Measurements from ENCODE around the gene COL17A1. TPM values are rescaled to one million over a fixed set of nuclear protein-coding genes. Genes with fewer than 3 reads are reported as not detected.

The COL17A1 gene
- total RNA-seq, 1 donor = under 0.01 TPM

DNA sequence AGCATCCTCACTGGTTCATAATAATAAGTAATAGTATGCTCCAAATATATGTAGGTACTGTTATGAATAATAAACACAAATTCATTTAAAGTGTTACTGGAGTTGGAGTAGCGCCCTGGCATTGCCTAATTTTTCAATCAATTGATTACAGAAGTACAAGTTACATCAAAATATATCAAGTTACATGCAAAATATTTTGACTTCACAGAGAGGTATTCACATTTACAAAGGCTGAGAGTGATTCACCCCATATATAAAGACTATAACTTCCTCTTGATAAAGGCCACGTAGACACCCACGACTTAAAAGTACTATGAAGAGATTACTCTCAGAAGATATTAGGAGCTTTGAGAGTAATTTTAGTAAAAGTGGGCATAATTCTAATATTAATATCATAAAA, 13.6 kb upstream of the COL17A1 start:
- no peak for DNase-seq (ENCODE audit: low read depth in 2 of 3, low spot score in 2 of 3)

DNA sequence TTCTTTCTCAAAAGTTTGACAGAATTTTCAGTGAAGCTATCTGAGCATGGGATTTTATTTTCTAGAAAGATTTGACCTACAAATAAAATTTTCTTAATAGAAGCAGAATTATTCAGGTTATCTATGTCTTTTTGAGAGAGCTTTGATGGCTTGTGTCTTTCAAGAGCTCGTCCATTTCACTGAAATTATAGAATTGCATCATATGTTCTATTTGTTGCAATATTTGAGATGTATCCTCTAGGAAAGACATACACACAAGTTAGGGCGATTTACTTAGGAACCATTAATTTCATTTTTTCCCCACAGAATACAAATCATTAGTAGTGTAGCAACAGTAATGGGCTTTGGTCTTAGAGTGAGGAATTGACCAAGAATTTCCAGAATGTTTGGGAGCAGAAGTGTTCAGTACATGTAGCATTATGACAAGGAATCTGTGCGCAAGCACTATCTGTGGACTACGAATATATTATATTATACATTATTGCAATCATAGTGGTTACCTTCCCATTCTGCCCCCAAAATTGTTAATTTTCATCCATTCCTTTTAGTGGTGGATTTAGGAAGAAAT, 12.8 kb upstream of the COL17A1 start:
- DNase-seq (ENCODE audit: low read depth in 2 of 3, low spot score in 2 of 3) = no peak

DNA sequence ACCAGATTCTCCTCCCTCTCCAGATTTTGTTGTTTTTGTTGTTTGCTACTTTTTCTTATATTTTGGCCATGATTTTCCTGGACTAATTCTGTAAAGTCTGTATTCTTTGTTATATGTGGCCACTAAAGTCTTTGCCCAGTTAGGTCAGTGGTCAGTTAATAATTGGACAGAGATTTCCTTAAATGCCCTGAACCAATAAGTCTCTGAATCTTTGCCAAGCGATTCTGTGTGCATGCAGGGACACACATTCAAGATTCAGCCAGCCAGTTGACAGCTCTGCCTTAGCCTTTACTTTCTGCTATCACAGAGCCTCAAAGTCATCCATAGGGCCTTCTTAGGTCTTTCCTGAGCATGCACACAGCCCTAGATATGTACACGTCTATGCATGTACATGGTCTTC, 11.0 kb upstream of the COL17A1 start:
- DNase-seq (ENCODE audit: low read depth in 2 of 3, low spot score in 2 of 3) = no peak

DNA sequence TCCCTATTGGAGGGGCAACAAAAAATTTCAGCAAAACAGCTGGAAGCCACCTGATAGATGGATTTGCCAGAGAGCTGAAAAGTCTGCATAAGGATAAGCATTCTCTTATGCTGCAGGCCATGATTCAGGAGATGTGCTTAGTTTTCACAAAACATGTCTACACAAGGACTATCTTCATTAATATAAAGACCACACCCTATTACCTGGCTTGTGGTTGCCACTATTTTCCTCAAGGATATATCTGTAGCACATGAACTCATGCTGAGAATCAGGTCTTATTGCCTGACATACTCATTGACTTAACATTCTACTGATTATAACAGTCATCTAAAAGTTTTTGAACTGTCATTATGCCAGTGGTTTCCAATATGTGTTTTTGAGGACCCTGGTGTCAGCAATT, 7.1 kb upstream of the COL17A1 start:
- DNase-seq (ENCODE audit: low read depth in 2 of 3, low spot score in 2 of 3) = no peak

DNA sequence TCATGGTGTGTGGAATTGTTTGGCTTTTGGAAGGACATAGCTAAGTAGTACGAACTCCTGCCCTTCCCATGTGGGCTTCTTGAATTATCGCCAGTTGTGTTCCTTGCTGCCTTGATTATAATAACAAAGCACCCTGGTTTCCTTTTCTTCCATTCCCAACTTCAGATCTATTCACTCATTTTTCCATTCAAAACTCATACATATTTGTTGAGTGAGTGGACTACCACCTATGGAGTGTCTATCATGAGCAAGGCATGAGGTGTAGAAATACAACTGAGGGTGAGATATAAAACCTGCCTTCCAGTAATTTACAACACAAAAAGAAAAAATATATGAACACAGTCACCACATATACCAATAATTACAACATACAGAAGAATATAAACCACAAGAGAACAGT, 4.9 kb upstream of the COL17A1 start:
- DNase-seq (ENCODE audit: low read depth in 2 of 3, low spot score in 2 of 3) = no peak

DNA sequence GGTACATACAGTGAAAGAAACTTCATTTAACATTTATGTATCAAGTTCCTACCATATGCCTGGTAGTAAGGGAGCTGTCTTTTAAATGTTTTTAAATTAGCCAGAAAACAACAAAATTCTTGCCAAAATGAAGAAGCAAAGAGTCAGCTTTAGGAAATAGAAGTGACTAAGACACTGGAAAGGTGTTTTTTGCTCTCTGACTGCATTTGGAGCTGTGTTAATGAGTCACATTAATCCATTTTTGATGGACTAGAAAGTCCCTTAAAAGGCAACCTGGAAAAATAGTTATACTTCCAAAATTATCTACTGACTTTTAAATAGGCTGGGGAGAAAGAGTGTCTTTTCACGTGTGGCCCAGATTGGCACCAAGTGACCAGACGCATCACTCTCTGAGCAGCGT, 3.9 kb upstream of the COL17A1 start:
- DNase-seq (ENCODE audit: low read depth in 2 of 3, low spot score in 2 of 3) = no peak

DNA sequence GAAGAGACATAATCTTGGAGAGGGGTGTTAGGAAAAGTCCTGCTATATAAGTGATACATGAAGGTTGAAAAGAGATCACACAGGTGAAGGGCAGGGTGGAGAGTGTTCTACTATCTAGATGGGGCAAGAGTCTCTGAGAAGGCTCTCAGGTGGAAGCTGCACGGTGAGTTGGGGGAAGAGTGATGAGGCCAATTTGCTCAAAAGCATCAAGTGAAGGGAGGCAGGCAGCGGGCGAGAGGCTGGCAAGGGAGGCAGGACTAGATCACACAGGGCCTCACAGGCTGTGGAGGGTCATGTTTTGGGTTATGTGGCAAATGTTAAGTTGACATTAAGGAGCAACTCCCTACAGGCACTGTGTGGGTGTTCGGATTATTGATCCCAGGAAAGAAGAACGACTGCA, 2.6 kb upstream of the COL17A1 start:
- no peak for DNase-seq (ENCODE audit: low read depth in 2 of 3, low spot score in 2 of 3)

DNA sequence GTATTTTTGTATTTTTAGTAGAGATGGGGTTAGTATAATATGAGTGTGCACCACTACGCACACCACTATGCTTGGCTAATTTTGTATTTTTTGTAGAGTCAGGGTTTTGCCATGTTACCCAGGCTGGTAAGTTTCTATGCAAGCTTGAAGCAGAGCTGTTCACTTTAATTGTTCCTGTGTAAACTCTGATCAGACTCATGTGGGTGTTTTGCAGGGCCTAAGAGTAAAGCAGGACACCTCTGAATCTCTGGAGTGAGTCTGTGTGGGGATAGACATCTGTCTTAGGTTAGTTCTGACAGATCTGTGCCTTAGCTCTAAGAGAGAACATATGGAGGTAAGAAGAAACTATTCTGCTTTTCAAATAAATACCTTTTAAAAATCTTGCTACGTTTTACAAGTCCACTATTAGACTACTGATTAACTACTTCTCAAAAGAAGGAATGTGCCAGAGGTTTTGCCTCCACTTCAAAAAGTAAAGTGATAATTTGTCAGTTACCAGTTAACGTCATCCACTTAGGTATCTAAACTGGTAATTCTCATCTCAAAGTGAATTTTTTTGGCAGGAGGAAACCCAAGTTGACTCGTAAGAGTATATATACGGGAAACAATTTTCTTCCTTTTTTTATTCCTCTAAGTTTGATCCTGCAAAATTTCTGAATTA, 1.1 kb downstream of the COL17A1 start:
- DNase-seq (ENCODE audit: low read depth in 2 of 3, low spot score in 2 of 3) = no peak

DNA sequence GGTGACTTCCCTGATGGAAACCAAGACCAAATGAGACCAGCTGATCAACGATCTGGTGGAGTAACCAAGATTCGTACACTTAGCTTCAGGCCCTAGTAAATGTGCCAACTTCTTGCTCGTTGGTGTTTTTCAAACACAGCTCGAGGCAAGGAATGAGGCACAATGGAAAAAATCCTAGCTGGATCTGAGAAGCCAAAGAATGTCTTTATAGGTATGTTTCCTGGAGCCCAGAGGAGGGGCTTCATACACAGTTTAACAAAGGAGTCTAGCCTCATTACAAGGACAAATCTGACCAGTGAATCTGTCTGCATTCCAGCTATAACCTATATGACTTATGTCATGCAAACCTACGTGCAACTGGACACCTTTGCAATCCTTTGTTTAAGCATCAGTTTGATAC, 3.7 kb downstream of the COL17A1 start:
- DNase-seq (ENCODE audit: low read depth in 2 of 3, low spot score in 2 of 3) = no peak

DNA sequence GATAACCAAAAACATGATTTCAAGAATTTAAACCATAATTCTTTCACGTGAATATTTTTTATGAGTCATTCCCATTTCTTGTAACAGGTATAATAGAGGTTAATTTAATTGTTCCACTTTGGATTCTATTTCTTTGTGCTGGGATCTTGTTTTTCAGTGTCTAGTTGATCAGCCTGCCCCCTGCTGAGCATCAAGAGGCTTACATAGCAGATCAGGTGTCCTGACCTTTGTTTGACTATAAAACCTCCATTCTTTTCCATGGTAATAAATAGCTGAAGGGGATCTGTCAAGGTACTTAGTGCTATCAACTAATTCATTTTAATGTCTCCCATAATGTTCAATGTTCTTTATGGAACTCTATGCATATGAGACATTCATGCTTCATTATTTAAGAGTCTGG, 4.9 kb downstream of the COL17A1 start:
- DNase-seq (ENCODE audit: low read depth in 2 of 3, low spot score in 2 of 3) = peak in 2 of 3 donors; percentile 18 to 43

DNA sequence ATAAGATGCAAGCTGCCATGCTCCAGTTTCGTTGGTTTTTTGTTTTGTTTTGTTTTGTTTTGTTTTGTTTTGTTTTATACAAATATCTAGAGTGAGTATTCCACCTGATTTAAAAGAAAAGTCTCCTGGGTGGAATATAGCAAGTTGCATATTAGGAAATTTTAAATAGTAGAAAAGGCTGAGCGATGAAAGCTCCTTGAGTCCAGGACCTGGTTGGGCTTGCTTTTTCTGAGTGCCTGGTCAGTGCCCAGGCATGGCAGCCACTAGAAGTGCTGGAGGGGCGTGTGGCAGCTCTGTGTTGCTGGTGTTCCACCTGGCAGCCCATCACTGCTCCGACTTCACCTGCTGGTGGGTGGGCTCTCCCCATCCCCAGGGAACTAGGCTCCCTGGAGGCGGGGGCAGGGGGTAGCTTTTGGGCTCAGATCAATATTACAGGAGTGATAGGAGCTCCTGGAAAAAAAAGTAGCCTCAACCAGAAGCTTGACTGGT, 8.0 kb downstream of the COL17A1 start:
- DNase-seq (ENCODE audit: low read depth in 2 of 3, low spot score in 2 of 3) = no peak

DNA sequence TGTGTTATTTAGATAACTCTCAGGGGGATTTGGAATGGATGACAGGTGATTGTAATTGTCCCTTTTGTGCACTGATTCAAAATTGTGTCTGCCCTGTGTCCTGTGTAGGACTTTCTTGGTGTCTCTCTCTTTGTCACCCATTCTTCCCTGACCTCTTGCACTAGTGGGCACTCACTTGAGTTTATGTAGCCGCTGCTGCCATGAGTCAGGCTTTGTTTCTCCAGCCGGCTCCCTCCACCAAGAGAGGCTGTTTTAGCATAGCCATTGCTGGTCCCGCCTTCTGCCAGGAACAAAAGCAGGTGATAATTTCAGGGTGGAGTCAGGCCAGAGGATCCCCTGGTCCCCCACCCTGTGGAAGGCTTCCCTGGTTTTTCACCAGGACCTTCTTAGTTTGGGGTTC, 8.4 kb downstream of the COL17A1 start:
- no peak for DNase-seq (ENCODE audit: low read depth in 2 of 3, low spot score in 2 of 3)

DNA sequence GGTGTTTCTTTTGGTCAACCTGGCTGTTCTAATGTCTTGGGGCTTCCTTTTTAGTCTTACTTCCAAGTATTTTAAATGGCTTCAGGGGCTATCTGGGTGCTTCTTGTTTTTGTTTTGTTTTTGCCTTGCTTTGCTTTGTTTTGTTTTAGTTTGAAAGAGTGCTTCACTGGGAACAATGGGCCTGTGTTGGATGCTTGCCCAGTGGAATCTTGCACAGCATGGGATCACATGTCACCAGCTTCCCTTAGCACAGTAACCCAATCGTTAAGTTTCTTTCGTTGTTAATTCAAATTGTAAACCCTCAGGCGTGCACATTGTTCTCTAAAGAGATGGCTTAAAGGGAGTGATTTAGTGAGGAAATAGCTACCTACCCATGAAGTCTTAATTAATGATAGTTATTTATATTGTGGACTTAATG, 8.9 kb downstream of the COL17A1 start:
- no peak for DNase-seq (ENCODE audit: low read depth in 2 of 3, low spot score in 2 of 3)

DNA sequence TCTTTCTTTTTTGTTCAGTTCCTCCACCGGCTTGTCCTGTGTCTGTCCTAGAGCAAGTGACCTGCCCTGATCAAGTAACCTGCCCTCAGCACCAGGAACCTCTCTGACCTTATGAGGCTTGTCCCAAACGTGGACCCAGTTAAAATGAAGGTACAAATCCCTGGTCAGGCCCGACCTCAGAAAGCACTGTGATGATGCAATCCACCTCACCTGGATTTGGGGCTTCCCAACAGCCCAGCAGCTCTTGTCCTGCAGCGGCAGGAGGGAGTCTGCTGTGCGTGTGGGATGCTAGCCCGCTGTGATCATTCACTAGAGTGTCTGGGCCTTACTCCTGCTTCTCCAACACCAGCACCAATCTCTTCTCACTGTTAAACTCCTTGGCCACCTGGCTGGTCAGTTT, 11.2 kb downstream of the COL17A1 start:
- DNase-seq (ENCODE audit: low read depth in 2 of 3, low spot score in 2 of 3) = no peak

DNA sequence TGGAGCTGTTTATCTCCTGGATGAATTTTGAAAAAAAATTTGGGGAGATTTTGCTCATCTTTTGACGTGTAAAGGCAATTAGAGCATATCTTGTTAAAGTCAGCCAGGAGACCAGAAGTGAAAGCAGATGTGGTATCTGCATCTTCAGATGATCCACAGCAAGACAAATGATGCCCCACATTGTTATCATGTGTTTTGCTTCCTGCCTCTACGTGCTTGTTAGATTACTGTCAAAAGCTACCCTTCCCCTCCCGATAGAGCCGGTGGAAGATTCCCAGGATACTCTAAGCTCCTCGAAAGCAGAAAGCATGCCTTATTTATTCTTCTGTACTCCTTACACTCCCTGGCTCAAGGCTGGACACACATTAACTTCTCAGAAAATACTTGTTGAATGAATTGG, 12.9 kb downstream of the COL17A1 start:
- no peak for DNase-seq (ENCODE audit: low read depth in 2 of 3, low spot score in 2 of 3)

DNA sequence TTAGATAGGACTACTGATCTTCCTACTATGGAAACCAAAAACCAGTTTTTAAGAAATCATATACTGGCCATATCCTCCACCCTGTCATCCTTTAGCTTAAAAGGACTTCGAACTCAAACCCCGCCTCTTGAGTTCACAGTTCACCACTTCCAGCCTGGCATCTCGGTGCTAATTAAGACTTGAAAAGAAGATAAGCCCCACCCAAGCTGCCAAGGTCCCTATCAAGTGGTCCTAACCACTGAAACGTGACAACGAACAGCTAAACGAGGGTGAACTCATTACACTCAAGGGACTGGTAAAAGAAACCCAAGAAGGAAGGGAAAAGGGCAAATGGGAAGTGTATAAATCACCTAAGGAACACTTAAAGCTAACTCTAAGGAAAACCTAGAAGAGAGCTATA, 16.1 kb downstream of the COL17A1 start:
- no peak for DNase-seq (ENCODE audit: low read depth in 2 of 3, low spot score in 2 of 3)

DNA sequence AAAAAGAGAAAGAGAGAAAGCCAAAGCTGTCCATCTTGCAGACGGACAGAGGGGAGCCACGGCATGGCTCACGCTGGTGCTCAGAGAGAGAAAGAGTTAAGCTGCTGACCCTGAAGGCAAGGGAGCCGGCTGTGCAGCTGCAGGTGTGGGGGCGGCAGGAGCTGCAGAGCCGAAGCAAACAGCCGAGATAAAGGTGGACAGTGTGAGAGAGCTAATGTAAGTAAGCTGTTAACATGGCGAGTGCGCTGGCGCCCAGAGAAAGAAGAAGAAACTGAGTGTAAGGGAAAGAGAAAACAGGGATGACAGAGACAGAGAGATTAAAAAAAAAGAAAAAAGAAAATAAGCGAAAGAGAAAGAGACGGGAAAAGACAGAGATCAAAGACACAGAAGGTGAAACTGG, 18.2 kb downstream of the COL17A1 start:
- no peak for DNase-seq (ENCODE audit: low read depth in 2 of 3, low spot score in 2 of 3)

DNA sequence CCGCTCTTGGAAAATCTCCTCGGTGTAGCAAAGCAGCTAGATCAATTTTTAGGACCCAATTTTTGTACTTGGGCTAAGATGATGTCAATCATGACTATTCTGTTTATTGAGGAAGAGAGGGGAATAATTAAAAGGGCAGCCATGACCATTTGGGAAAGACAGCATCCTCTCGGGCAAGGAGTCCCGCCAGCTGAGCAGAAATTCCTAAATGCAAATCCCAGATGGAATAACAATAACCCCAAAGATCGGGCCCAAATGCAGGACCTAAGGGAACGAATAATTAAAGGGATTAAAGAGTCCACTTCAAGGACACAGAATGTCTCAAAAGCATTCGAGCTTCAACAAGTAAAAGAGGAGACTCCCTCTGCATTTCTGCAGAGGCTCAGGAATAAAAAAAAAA, 18.7 kb downstream of the COL17A1 start:
- DNase-seq (ENCODE audit: low read depth in 2 of 3, low spot score in 2 of 3) = no peak

DNA sequence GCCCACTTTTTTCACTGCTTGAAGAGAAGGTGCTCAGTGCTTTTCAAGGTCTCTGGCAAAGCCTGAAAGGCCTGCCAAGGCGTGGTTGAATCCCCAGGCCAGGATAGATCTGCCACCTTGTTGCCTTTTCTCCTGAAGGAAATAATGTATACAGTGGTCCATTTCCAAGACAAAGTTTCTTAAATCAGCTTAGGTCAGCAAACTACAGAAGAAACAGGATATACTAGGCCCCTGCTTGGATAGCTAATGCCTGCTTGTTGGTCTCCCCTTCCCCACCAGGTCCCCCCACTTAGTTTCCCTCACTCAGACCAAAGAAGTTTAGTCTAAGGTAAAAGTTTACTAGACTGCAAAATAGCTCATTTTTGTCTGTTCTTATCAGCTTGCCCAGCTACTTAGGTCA, 19.9 kb downstream of the COL17A1 start:
- DNase-seq (ENCODE audit: low read depth in 2 of 3, low spot score in 2 of 3) = no peak

DNA sequence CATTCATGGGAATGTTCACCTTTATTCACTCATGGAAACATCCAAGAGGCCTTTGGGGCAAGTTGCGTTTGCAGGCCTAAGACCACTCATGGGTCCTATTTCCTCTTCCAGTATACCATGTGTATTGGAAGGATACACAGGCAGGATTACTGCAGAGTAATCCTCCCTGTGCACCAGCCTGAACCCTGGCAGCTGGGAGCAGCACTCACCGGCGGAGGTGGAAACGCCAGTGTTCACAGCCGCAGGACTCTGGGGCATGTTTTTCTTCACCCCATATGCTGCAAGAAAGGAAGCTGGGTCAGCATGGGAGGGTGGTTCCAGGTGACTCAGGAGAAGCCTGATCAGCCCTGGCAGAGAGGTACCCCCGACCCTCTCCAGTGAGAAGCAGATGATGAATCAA, 24.5 kb downstream of the COL17A1 start:
- DNase-seq (ENCODE audit: low read depth in 2 of 3, low spot score in 2 of 3) = no peak

DNA sequence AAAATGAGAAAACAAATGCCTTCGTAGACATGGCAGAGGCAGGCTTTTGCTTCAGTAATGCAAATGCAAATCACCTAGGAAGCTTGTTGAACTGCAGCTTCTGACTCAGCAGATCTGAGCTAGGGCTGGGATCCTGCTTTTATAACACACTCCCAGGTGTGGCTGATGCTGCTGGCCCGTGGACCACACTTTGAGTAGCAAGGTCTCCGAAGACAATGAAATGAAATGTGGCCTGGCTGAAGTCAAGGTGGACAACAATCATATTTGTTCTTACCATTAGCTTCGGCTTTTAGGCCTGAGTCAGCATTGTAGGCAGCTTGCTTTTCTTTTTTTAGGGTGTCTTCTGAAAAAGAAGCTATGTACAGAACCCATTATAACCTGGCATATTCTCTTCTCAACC, 26.3 kb downstream of the COL17A1 start:
- DNase-seq (ENCODE audit: low read depth in 2 of 3, low spot score in 2 of 3) = no peak

DNA sequence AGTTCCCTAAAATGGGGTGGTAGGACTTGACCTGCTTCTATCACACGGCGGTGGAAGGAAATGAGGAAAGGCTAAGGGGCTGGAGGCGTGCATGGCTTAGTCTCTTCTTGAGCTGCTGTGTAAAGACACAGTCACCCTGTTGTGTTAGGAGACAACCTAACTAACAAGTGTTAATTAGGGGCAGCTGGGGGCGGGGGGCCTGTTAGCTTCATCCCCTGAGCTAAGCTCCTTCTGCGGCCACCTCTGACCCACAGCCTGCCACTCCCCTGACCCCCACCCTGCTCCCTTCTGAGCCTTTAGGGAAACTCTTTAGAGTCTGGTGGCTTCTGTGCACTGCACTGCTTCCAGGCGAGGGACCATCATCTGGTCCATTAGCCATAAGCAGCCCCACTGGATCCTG, 28.0 kb downstream of the COL17A1 start:
- no peak for DNase-seq (ENCODE audit: low read depth in 2 of 3, low spot score in 2 of 3)

All from hematopoietic multipotent progenitor cell (in vitro differentiated cells).